HG03520 (cell line): ENCODE results near the gene CCNK.

ENCODE experiments used
- ATAC-seq: cut with Tn5 transposase; IDR thresholded peaks from one replicate; pipeline ENCODE4 v1.9.1; 2021; ENCODE audit warnings: mild to moderate bottlenecking, moderate library complexity; ENCODE audit not compliant: unreplicated experiment

Gene CCNK

GRCh38 chr14:99549684-99550083 is 68.5 kb downstream of the CCNK start:
- no peak for ATAC-seq

DNA sequence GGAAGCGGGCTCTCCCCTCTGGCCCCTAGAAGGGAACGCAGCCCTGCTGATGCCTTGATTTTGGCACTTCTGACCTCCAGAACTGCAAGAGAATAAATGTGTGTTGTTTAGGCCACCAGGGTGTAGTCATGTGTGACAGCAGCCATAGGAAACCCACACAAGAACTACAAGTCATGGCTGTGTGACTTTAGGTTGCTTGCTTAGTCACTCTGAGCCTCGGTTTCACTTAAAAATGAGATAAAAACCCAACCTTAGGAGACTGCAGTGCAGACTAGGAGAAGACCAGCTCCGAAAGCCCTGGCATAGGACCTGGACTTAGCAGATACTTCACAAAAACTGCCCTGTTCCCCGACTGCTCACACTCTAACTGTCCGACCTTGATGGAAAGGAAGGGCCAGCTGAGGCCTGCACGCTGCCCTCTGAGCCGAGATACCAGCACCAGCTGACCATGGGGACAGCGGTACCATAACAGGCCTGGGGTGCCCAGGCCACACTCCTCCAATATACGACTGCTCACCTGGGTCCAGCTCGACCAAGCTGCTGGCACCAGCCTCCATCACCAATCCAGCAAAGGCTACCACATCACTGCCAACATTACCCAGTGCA is 69.3 kb downstream of the CCNK start:
- no peak for ATAC-seq

- ATAC-seq = no peak
These were observed 70.1 kb downstream of the CCNK start for GRCh38 chr14:99551034-99551922.

DNA sequence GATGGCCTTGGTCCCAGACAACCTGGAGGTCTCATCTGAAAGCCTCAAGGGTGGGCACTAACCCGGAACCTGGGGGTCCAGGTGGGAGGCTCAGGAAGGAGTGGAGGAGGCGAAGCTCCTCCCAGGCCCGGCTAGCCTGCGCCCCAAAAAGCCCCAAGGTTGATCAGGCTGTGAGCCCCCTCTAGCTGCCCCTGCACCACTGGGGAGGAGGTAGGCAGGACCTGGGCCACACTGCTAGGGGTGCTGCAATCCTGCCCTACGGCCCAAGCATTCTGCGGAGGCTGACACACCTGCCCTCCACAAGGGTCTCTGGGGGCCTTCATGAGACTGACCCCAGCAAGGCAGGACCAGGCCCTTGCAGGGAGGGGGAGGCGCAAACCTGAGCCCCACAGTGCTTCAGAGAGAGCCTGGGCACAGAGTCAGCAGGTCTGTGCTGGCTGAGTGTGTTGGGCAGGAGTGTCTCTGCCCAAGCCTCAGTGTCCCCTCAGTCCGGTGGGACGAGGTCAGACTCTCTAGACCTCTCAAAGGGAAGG is 70.9 kb downstream of the CCNK start:
- no peak for ATAC-seq

- ATAC-seq = no peak
These were observed 71.5 kb downstream of the CCNK start for GRCh38 chr14:99552572-99553216.

- ATAC-seq = no peak
These were observed 73.0 kb downstream of the CCNK start for GRCh38 chr14:99554184-99554583.

DNA sequence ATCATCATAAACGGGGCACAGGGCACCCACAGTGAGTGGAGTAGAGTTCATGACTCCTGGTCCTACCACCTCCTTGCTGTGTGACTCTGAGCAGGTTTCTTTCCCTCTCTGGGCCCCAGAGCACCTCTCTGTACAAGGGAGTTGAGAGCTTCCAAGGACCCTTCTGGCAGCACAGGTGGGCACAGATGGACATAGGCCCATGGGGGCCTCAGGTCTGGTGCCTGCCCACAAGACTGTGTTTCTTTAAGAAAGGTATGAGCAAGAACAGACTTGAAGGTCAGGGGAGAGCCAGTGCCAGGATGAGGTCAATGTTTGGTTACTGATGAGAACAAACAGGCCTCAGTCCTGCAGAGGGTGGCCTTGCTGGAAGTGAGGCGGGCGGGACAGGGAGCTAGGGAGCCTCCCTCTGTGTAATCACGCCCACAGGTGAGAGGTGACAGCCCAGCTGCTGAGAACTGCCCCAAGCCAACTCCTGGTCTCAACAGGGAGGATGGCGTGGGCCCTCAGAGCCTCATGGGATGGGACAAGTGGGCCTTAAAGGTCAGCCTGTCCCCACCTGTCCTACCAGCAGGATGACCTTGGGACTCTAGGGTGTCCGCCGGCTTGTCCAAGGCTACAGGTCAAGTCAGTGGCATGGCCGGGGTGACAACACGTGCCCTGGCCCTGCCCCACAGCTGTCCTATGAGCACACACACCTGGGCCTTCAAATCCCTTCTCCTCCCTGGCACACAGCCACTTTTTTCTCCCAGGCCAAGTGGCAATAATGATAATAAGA is 73.7 kb downstream of the CCNK start:
- ATAC-seq = no peak

DNA sequence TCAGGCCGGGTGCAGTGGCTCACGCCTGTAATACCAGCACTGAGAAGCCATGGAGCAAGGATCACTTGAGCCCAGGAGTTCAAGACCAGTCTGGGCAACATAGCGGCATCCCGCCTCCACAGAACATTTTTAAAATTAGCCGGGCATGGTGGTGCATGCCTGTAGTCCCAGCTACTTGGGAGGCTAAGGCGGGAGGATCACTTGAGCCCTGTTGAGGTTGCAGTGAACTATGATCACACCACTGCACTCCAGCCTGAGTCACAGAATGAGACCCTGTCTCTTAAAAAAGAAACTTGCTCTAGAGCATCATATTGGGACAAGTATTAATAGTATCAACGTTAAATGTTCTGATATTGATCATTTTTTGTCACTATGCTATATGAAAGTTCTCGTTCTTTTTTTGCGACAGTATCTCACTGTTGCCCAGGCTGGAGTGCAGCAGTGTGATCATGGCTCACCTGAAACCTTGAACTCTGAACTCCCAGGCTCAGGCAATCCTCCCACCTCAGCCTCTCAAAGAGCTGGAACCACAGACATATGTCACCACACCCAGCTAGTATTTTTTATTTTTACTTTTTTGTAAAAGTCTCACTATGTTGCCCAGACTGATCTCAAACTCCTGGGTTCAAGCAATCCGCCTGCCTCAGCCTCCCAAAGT is 75.1 kb downstream of the CCNK start:
- ATAC-seq = no peak

GRCh38 chr14:99559286-99559990 is 78.2 kb downstream of the CCNK start:
- ATAC-seq = no peak

DNA sequence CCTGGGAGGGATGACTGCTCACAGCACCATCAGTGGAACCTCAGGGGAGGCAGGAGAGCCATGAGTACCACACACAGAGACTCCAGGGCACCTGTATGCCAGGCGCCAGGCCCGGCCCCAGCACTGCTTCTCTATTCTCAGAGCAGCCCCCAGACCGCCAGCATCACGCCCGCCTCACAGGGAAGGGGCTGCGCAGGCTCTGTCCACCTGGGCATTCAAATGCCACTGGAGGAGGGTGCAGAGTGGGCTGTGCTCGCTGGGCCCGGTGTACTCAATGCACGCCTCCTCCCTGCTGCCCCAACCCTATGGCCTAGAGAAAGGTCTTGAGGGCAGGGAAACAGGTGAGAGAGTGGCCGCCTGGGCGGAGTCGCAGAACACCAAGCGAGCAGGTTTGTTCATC is 79.2 kb downstream of the CCNK start:
- ATAC-seq = no peak

DNA sequence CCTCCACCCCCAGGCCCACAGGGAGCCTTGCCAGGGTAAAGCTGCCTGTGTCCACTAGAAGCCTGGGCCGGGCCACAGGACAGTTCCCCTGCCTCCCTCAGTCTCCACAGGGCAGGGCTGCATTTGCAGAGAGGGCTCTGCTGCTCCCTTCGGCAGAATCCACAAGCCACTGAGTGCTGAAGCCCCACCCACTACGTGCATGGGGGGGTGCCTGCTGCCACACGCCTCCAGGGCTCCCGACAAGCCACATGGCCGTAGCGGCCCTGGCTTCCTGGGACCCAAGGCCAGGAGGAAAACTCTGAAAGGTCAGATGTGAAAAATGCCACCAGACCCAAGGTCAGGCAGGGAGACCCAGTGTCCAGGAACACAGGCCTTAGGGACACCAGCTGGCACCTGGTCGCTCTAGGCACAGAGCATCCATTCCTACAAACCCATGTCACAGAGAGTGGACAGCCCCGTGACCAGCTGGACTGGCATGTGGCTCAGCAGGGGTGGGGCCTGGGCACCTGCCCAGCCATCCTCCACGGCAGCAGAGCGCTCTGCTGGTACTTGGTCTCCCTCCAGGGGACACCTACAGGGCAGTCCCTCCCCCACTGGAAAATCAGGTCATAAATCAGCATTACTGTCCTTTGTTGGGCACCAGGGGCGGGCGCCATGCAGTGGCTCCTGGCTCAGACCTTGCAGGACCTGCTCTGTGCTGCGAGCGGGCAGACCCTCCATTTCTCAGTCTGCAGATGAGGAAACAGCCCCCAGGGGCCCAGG is 79.9 kb downstream of the CCNK start:
- no peak for ATAC-seq

- no peak for ATAC-seq
These were observed 80.7 kb downstream of the CCNK start for GRCh38 chr14:99561864-99562263.
